Prostate gland (tissue), 2 donors: ENCODE measurements around the gene PCBP4. TPM values are rescaled to one million over a fixed set of nuclear protein-coding genes. Genes with fewer than 3 reads are reported as not detected.

ENCODE experiments used
- DNase-seq: peaks from one replicate; pipeline ENCODE4 v3.0.0-alpha.2; 2019; ENCODE audit warnings: low spot score
- H3K27ac ChIP-seq, 2 donors: fragments of 200-600 bp; sonication (generic); 2 replicates each; pipeline ENCODE4 v1.5.1; 2017 to 2019
- H3K27me3 ChIP-seq: fragments of 200-600 bp; sonication (generic); replicated peaks from 2 replicates; pipeline ENCODE4 v1.5.1; 2019; ENCODE audit not compliant: insufficient read depth
- H3K36me3 ChIP-seq, 2 donors: fragments of 200-600 bp; sonication (generic); 1 replicate in 1 of 2; 2 replicates in 1 of 2; pipeline versions ENCODE4 v1.5.1 to v1.8.1; 2017 to 2019
- H3K4me1 ChIP-seq: fragments of 200-600 bp; sonication (generic); replicated peaks from 2 replicates; pipeline ENCODE4 v1.5.1; 2019
- H3K4me3 ChIP-seq, 2 donors: fragments of 200-600 bp; sonication (generic); 2 replicates each; pipeline ENCODE4 v1.5.1; 2017 to 2019
- H3K9me3 ChIP-seq: fragments of 200-600 bp; sonication (generic); 2 replicates; pipeline ENCODE4 v1.5.1; 2017
- CTCF ChIP-seq, 4 experiments: fragments of 200-600 bp in 2 of 4; fragments of 450-650 bp in 2 of 4; sonication (generic) in 2 of 4; IDR thresholded peaks; 1 replicate in 3 of 4; 2 replicates in 1 of 4; pipeline ENCODE4 v1.5.1; 2016 to 2019; ENCODE audit warnings: antibody characterized with exemption in 4 of 4, mild to moderate bottlenecking in 2 of 4, moderate library complexity in 2 of 4
- POLR2A ChIP-seq: fragments of 450-650 bp; IDR thresholded peaks from one replicate; pipeline ENCODE4 v1.6.1; 2016; ENCODE audit warnings: antibody characterized with exemption, mild to moderate bottlenecking
- POLR2AphosphoS5 ChIP-seq: sonication (generic); formaldehyde crosslinking; IDR thresholded peaks from one replicate; pipeline ENCODE4 v1.6.1; 2017; ENCODE audit warnings: antibody characterized with exemption
- WGBS: methylation state at CpG from one replicate; pipeline ENCODE4 v1.1.5; 2018; 5-methylcytosine and 5-hydroxymethylcytosine counted together
- intact Hi-C: fragments of 100-400 bp; cut with DNase I; formaldehyde crosslinking; loops from one replicate; pipeline ENCODE4 v1.14.2; 2022
- small RNA-seq, 2 donors: library from RNA; depleted of rRNA; stranded (forward); fragments of <200 nt; gene quantifications; one replicate each; pipeline ENCODE3, GENCODE V24; 2016
- total RNA-seq, 2 donors: library from RNA; depleted of rRNA; stranded (reverse); fragments of >200 nt; gene quantifications; one replicate each; pipeline ENCODE4 v1.1.0, GENCODE V29; 2016

PCBP4 gene
- total RNA-seq, 2 donors from 2014 or later = 74.0 to 74.1 TPM

GRCh38 chr3:51921081-51921578 is 46.1 kb downstream of the PCBP4 start:
- H3K9me3 ChIP-seq = no peaks in the 10 kb centered on the region
- no peak overlapping the region for H3K4me3 ChIP-seq
- 70% methylated on average over 11 of the region's 11 CpGs for WGBS
- intact Hi-C loops = no loop called here
- TF ChIP-seq CTCF (IDR thresholded peaks at IDR 0.05) (no peak), POLR2AphosphoS5 (no peak), POLR2A (no peak)
- H3K4me1 ChIP-seq = no peaks in the 10 kb centered on the region
- no peaks in the 10 kb centered on the region for H3K27me3 ChIP-seq
- H3K36me3 ChIP-seq = no peaks in the 10 kb centered on the region
- no peak overlapping the region for H3K27ac ChIP-seq
- DNase-seq = no peak

GRCh38 chr3:51916418-51916817 is 50.8 kb downstream of the PCBP4 start:
- Histone ChIP-seq H3K4me3 (no peak overlapping the region), H3K27me3 (no peaks in the 10 kb centered on the region), H3K27ac (no peak overlapping the region), H3K9me3 (no peaks in the 10 kb centered on the region), H3K4me1 (no peaks in the 10 kb centered on the region), H3K36me3 (no peaks in the 10 kb centered on the region)
- 55% methylated on average over 5 of the region's 5 CpGs for WGBS
- intact Hi-C loops = no loop called here
- no peak for DNase-seq
- TF ChIP-seq POLR2AphosphoS5 = no peak
- no peak for TF ChIP-seq CTCF (IDR thresholded peaks at IDR 0.05)
- no peak for TF ChIP-seq POLR2A

- no peak overlapping the region for H3K27ac ChIP-seq
- 64% methylated on average over 4 of the region's 4 CpGs for WGBS
- no peak overlapping the region for H3K4me3 ChIP-seq
- no peaks in the 10 kb centered on the region for H3K36me3 ChIP-seq
- H3K4me1 ChIP-seq = no peaks in the 10 kb centered on the region
- no peak for DNase-seq
- no peak for TF ChIP-seq POLR2AphosphoS5
- TF ChIP-seq POLR2A = no peak
- no peak for TF ChIP-seq CTCF (IDR thresholded peaks at IDR 0.05)
- no peaks in the 10 kb centered on the region for H3K9me3 ChIP-seq
- intact Hi-C loops = no loop called here
- no peaks in the 10 kb centered on the region for H3K27me3 ChIP-seq
These were observed 59.2 kb downstream of the PCBP4 start for GRCh38 chr3:51908026-51908425.

Small RNAs within 50 kb of the gene (small RNA-seq; reads per million reads assigned to genes)
- gene AC115284.1 = 0 reads per million in 2 donors

Other genes starting within 250 kb of the PCBP4 start
- not detected for gene IQCF6, start 188.2 kb downstream of the PCBP4 start, total RNA-seq
- gene IQCF2, start 105.8 kb downstream of the PCBP4 start, total RNA-seq = not detected
- gene IQCF5, start 91.9 kb downstream of the PCBP4 start, total RNA-seq = 1 to 10 TPM in 1 of 2 donors, not detected in 1; 2.0 TPM
- 1 to 10 TPM in 1 of 2 donors, not detected in 1; 4.5 TPM for gene IQCF1, start 64.1 kb downstream of the PCBP4 start, total RNA-seq
- gene RRP9, start 25.6 kb downstream of the PCBP4 start, total RNA-seq = 10 to 100 TPM; 14.9 to 18.6 TPM
- 10 to 100 TPM; 22.0 to 45.9 TPM for gene PARP3, start 25.1 kb downstream of the PCBP4 start, total RNA-seq
- under 1 TPM; 0.41 to 0.97 TPM for gene GPR62, start 12.1 kb downstream of the PCBP4 start, total RNA-seq
- gene ABHD14B, start 6.6 kb upstream of the PCBP4 start, total RNA-seq = 100 to 1,000 TPM in 1 of 2 donors, 10 to 100 TPM in 1; 53.7 to 128 TPM
- gene ABHD14A, start 7.6 kb upstream of the PCBP4 start, total RNA-seq = 10 to 100 TPM; 55.3 to 58.5 TPM
- 10 to 100 TPM; 42.1 to 82.6 TPM for gene ACY1, start 16.1 kb upstream of the PCBP4 start, total RNA-seq
- gene RPL29, start 28.4 kb upstream of the PCBP4 start, total RNA-seq = 1,000 to 10,000 TPM; 1,249 to 2,015 TPM
- gene DUSP7, start 89.1 kb upstream of the PCBP4 start, total RNA-seq = 10 to 100 TPM in 1 of 2 donors, 1 to 10 TPM in 1; 9.1 to 34.0 TPM
- gene POC1A, start 187.0 kb upstream of the PCBP4 start, total RNA-seq = 1 to 10 TPM; 2.5 to 5.3 TPM
- 10 to 100 TPM; 39.8 to 58.8 TPM for gene ALAS1, start 230.7 kb upstream of the PCBP4 start, total RNA-seq